H1 (cell line): ENCODE results near the gene HEATR5A. TPM values are rescaled to one million over a fixed set of nuclear protein-coding genes. Genes with fewer than 3 reads are reported as not detected.

Source experiments
- CTCF ChIA-PET: fragments of 300-600 bp; sonication (Branson Sonifier 250); formaldehyde crosslinking; loops from one replicate; lab custom pipeline; 2021; ENCODE audit not compliant: partially characterized antibody; lab: Charles Lee
- POLR2A ChIA-PET: fragments of 300-600 bp; sonication (Branson Sonifier 250); formaldehyde crosslinking; loops from one replicate; lab custom pipeline; 2021; ENCODE audit warnings: inconsistent platforms; ENCODE audit not compliant: partially characterized antibody; lab: Charles Lee
- DNase-seq, 2 experiments: peaks; one replicate each; pipeline versions ENCODE4 v3.0.0 to v3.0.0-alpha.2; 2010 to 2022; ENCODE audit warnings: low spot score in 2 of 2, low read depth in 1 of 2, mixed read lengths in 1 of 2
- FAIRE-seq: peaks from 2 replicates; lab custom pipeline; 2011; peaks lifted over from hg19 to GRCh38; lab: Jason Lieb, UNC
- H2AFZ ChIP-seq: 2 replicates; pipeline ENCODE4 v1.8.1; 2012; ENCODE audit warnings: low read length, inconsistent platforms
- H2AK5ac ChIP-seq: 2 replicates; pipeline ENCODE4 v1.6.1; 2013; ENCODE audit warnings: low read depth, low read length
- H2BK120ac ChIP-seq: replicated peaks from 2 replicates; pipeline ENCODE3; 2013; ENCODE audit warnings: low read depth, low read length, inconsistent platforms
- H2BK12ac ChIP-seq: 2 replicates; pipeline ENCODE4 v1.6.1; 2013; ENCODE audit warnings: low read depth, low read length
- H2BK15ac ChIP-seq: 2 replicates; pipeline ENCODE4 v1.6.1; 2013; ENCODE audit warnings: low read length
- H2BK20ac ChIP-seq: 2 replicates; pipeline ENCODE4 v1.6.1; 2013; ENCODE audit warnings: low read length
- H2BK5ac ChIP-seq: 2 replicates; pipeline ENCODE4 v1.6.1; 2013; ENCODE audit warnings: low read depth, low read length
- H3K14ac ChIP-seq: 2 replicates; pipeline ENCODE4 v1.6.1; 2013; ENCODE audit warnings: inconsistent platforms; ENCODE audit not compliant: insufficient read length
- H3K18ac ChIP-seq: 2 replicates; pipeline ENCODE4 v1.6.1; 2013; ENCODE audit warnings: low read length; ENCODE audit errors: extremely low read depth
- H3K23ac ChIP-seq: 2 replicates; pipeline ENCODE4 v1.6.1; 2013; ENCODE audit warnings: inconsistent platforms; ENCODE audit not compliant: insufficient read length
- H3K23me2 ChIP-seq: 2 replicates; pipeline ENCODE4 v1.6.1; 2013; ENCODE audit warnings: low read depth, low read length
- H3K27ac ChIP-seq: 2 replicates; pipeline ENCODE4 v1.6.1; 2011; ENCODE audit warnings: low read depth, low read length, inconsistent platforms
- H3K27me3 ChIP-seq, 4 experiments: replicated peaks in 1 of 4; 1 replicate in 1 of 4; 2 replicates in 3 of 4; pipeline versions ENCODE4 v1.6.1 to v1.8.1; 2011 to 2013; ENCODE audit warnings: low read length in 3 of 4, mild to moderate bottlenecking in 3 of 4, inconsistent platforms in 2 of 4, mixed read lengths in 2 of 4, moderate library complexity in 1 of 4; ENCODE audit not compliant: control insufficient read depth in 3 of 4, insufficient read depth in 3 of 4; ENCODE audit errors: extremely low read depth in 1 of 4
- H3K36me3 ChIP-seq, 4 experiments: 2 replicates each; pipeline versions ENCODE4 v1.6.1 to v1.8.1; 2011 to 2013; ENCODE audit warnings: mild to moderate bottlenecking in 4 of 4, low read length in 3 of 4, moderate library complexity in 2 of 4, control low read depth in 1 of 4, inconsistent platforms in 1 of 4; ENCODE audit not compliant: insufficient read depth in 4 of 4, control insufficient read depth in 2 of 4
- H3K4ac ChIP-seq: replicated peaks from 2 replicates; pipeline ENCODE3; 2013; ENCODE audit warnings: low read length, low read depth, mixed read lengths, inconsistent platforms; ENCODE audit not compliant: insufficient read length
- H3K4me1 ChIP-seq, 4 experiments: replicated peaks in 1 of 4; 1 replicate in 1 of 4; 2 replicates in 3 of 4; pipeline versions ENCODE4 v1.6.1 to v1.8.1; 2011 to 2013; ENCODE audit warnings: low read length in 3 of 4, inconsistent platforms in 2 of 4, mixed read lengths in 1 of 4; ENCODE audit not compliant: insufficient read depth in 4 of 4, control insufficient read depth in 3 of 4
- H3K4me2 ChIP-seq, 2 experiments: 2 replicates each; pipeline versions ENCODE4 v1.6.1 to v1.8.1; 2011 to 2013; ENCODE audit warnings: low read depth in 2 of 2, low read length in 2 of 2, control low read depth in 1 of 2, inconsistent platforms in 1 of 2, mild to moderate bottlenecking in 1 of 2; ENCODE audit not compliant: insufficient read depth in 1 of 2
- H3K4me3 ChIP-seq, 4 experiments: fragments of 200-600, 300-600 bp in 1 of 4; sonication (generic), shearing (Covaris generic), sonication (Bioruptor Twin) in 1 of 4; 2 replicates each; pipeline versions ENCODE4 v1.5.1 to v1.8.1; 2011 to 2016; ENCODE audit warnings: low read length in 4 of 4, low read depth in 3 of 4, control low read depth in 2 of 4, inconsistent platforms in 2 of 4, mild to moderate bottlenecking in 2 of 4, mixed read lengths in 1 of 4, moderate library complexity in 1 of 4; ENCODE audit not compliant: insufficient read depth in 2 of 4; ENCODE audit errors: extremely low read depth in 1 of 4
- H3K56ac ChIP-seq: replicated peaks from 2 replicates; pipeline ENCODE3; 2013; ENCODE audit warnings: low read depth, mild to moderate bottlenecking, mixed read lengths, low read length, inconsistent platforms; ENCODE audit not compliant: insufficient read length
- H3K79me1 ChIP-seq: 2 replicates; pipeline ENCODE4 v1.6.1; 2013; ENCODE audit warnings: low read depth, low read length, control low read depth
- H3K79me2 ChIP-seq, 2 experiments: 2 replicates each; pipeline versions ENCODE4 v1.6.1 to v1.8.1; 2012 to 2013; ENCODE audit warnings: low read length in 2 of 2, mild to moderate bottlenecking in 2 of 2, inconsistent platforms in 1 of 2; ENCODE audit not compliant: insufficient read depth in 2 of 2, control insufficient read depth in 1 of 2
- H3K9ac ChIP-seq, 4 experiments: replicated peaks in 1 of 4; 1 replicate in 1 of 4; 2 replicates in 3 of 4; pipeline versions ENCODE4 v1.6.1 to v1.8.1; 2011 to 2013; ENCODE audit warnings: low read depth in 3 of 4, low read length in 3 of 4, control low read depth in 2 of 4, mild to moderate bottlenecking in 2 of 4, moderate library complexity in 2 of 4, inconsistent platforms in 1 of 4; ENCODE audit errors: extremely low read depth in 1 of 4
- H3K9me3 ChIP-seq, 2 experiments: 2 replicates each; pipeline versions ENCODE4 v1.6.1 to v1.8.1; 2012 to 2013; ENCODE audit warnings: mild to moderate bottlenecking in 2 of 2, moderate library complexity in 2 of 2, control low read depth in 1 of 2, inconsistent platforms in 1 of 2, low read depth in 1 of 2, low read length in 1 of 2, mixed read lengths in 1 of 2; ENCODE audit not compliant: insufficient read depth in 2 of 2
- H4K20me1 ChIP-seq, 2 experiments: replicated peaks in 1 of 2; 2 replicates each; pipeline versions ENCODE3 to v1.8.1; 2011 to 2013; ENCODE audit warnings: inconsistent platforms in 2 of 2, low read length in 2 of 2, mild to moderate bottlenecking in 1 of 2; ENCODE audit not compliant: insufficient read depth in 2 of 2, control insufficient read depth in 1 of 2
- H4K5ac ChIP-seq: 2 replicates; pipeline ENCODE4 v1.6.1; 2013; ENCODE audit warnings: low read length, low read depth, mixed read lengths, inconsistent platforms; ENCODE audit not compliant: insufficient read length
- H4K8ac ChIP-seq: 2 replicates; pipeline ENCODE4 v1.8.0; 2013; ENCODE audit warnings: mild to moderate bottlenecking, moderate library complexity, low read length, inconsistent platforms; ENCODE audit not compliant: insufficient read depth; ENCODE audit errors: extremely low read depth
- H4K91ac ChIP-seq: replicated peaks from 2 replicates; pipeline ENCODE3; 2013; ENCODE audit warnings: low read length, mixed read lengths, inconsistent platforms; ENCODE audit not compliant: insufficient read length
- ATF3 ChIP-seq: IDR thresholded peaks from 2 replicates; pipeline ENCODE4 v1.6.1; 2011; ENCODE audit warnings: low read depth, mild to moderate bottlenecking, low read length; ENCODE audit not compliant: insufficient read depth
- CEBPB ChIP-seq: IDR thresholded peaks from 2 replicates; pipeline ENCODE4 v1.6.1; 2012; ENCODE audit warnings: low read depth, low read length
- EP300 ChIP-seq, 2 experiments: IDR thresholded peaks; 1 replicate in 1 of 2; 2 replicates in 1 of 2; pipeline ENCODE4 v1.6.1; 2011 to 2012; ENCODE audit warnings: low read depth in 2 of 2, low read length in 2 of 2, mild to moderate bottlenecking in 2 of 2, borderline replicate concordance in 1 of 2, inconsistent platforms in 1 of 2, moderate library complexity in 1 of 2
- JUN ChIP-seq: IDR thresholded peaks from 2 replicates; pipeline ENCODE4 v1.6.1; 2011; ENCODE audit warnings: low read depth, mild to moderate bottlenecking, improper control_type of control experiment, low read length
- MAX ChIP-seq: IDR thresholded peaks from 2 replicates; pipeline ENCODE4 v1.6.1; 2012; ENCODE audit warnings: inconsistent platforms
- PHF8 ChIP-seq: fragments of 200-600 bp; sonication (generic); conservative IDR thresholded peaks from 2 replicates; pipeline ENCODE4 v1.7.1; 2012; ENCODE audit warnings: low read depth, mild to moderate bottlenecking, inconsistent platforms, low read length, moderate library complexity
- POLR2A ChIP-seq, 2 experiments: IDR thresholded peaks; 1 replicate in 1 of 2; 2 replicates in 1 of 2; pipeline ENCODE4 v1.6.1; 2011; ENCODE audit warnings: low read depth in 2 of 2, low read length in 2 of 2, mild to moderate bottlenecking in 2 of 2; ENCODE audit errors: control extremely low read depth in 1 of 2
- POLR2AphosphoS5 ChIP-seq: IDR thresholded peaks from 2 replicates; pipeline ENCODE4 v1.6.1; 2011; ENCODE audit warnings: low read depth, low read length
- POU5F1 ChIP-seq: IDR thresholded peaks from 2 replicates; pipeline ENCODE4 v1.6.1; 2011; ENCODE audit warnings: low read depth, mild to moderate bottlenecking, low read length, moderate library complexity
- RFX5 ChIP-seq: IDR thresholded peaks from 2 replicates; pipeline ENCODE4 v1.6.1; 2011; ENCODE audit warnings: low read depth, low read length, improper control_type of control experiment, borderline replicate concordance
- TAF1 ChIP-seq: IDR thresholded peaks from 2 replicates; pipeline ENCODE4 v1.6.1; 2011; ENCODE audit warnings: mild to moderate bottlenecking, low read depth, low read length
- WGBS, 2 experiments: shearing (Covaris generic) in 1 of 2; methylation state at CpG; one replicate each; pipeline versions ENCODE4 v1.1.6 to v1.1.7; 2013 to 2015; ENCODE audit warnings: low lambda C conversion rate in 2 of 2, mixed read lengths in 2 of 2, inconsistent platforms in 1 of 2, low coverage in 1 of 2, missing lambda C conversion rate in 1 of 2; ENCODE audit not compliant: insufficient replicate concordance in 2 of 2, insufficient coverage in 1 of 2, insufficient read length in 1 of 2; ENCODE audit errors: extremely low coverage in 1 of 2, missing lambda C conversion rate in 1 of 2; 5-methylcytosine and 5-hydroxymethylcytosine counted together
- polyA plus RNA-seq, 7 experiments: library from polyadenylated mRNA; depleted of rRNA in 3 of 7; stranded (reverse) in 5 of 7; unstranded in 2 of 7; fragments of >200 nt in 5 of 7; fragments of 200-250 nt in 2 of 7; gene quantifications; 1 replicate in 5 of 7; 2 replicates in 1 of 7; 4 replicates in 1 of 7; pipeline versions ENCODE4 v1.2.1 to v1.2.3, GENCODE V29; 2011 to 2013; ENCODE audit warnings: missing spikeins in 2 of 7, mixed read lengths in 2 of 7
- total RNA-seq: library from RNA; stranded (reverse); fragmentation: NEBNext Ultra II Directional; extraction: Animal tissue kit (Norgen Biotek cat#: 25700); gene quantifications from 2 replicates; pipeline ENCODE4 v1.2.1, GENCODE V29; 2021

Gene HEATR5A
- total and polyA plus RNA-seq, 2 of the 8 experiments (the other 6 are each of a cell fraction or from before 2014, with no cell fraction given) = 9.0 to 36.2 TPM

GRCh38 chr14:31456841-31457664, 36.7 kb upstream of the HEATR5A start, which contains the start of gene DTD2:
TSS of gene DTD2 (minus strand) at chr14:31457506. CDS start at chr14:31457393, 113 bp downstream.
- Histone ChIP-seq H4K5ac (peak within 1 kb of the TSS; percentile 90), H2AK5ac (no peak within 1 kb of the TSS), H3K56ac (peak within 1 kb of the TSS; percentile 96), H3K4me3 (peak within 1 kb of the TSS; percentile 64 to 92 (median 84)), H3K79me2 (no peaks in the 10 kb centered on the region), H3K79me1 (no peaks in the 10 kb centered on the region), H2BK20ac (no peak within 1 kb of the TSS), H3K18ac (peak within 1 kb of the TSS; percentile 94), H3K23ac (no peak within 1 kb of the TSS), H2BK5ac (peak within 1 kb of the TSS; percentile 92), H3K14ac (no peak within 1 kb of the TSS), H3K4me2 (peak within 1 kb of the TSS; percentile 74 to 79), H3K27ac (peak within 1 kb of the TSS; percentile 84), H3K9ac (peak within 1 kb of the TSS; percentile 87 to 97 (median 89)), H4K91ac (peak within 1 kb of the TSS; percentile 93), H2BK120ac (peak within 1 kb of the TSS; percentile 47), H3K27me3 (no peaks in the 10 kb centered on the region), H2AFZ (peak within 1 kb of the TSS; percentile 82), H3K4ac (peak within 1 kb of the TSS; percentile 6), H3K4me1 (peaks cover 0 to 5% (median 2%) of the 10 kb centered on the region in 4 experiments; a peak in 2 of 7 replicates), H4K20me1 (no peaks in the 10 kb centered on the region), H2BK15ac (peak within 1 kb of the TSS; percentile 90), H3K9me3 (no peaks in the 10 kb centered on the region; a peak in 1 of 4 replicates), H3K23me2 (peaks cover 3% of the 10 kb centered on the region), H4K8ac (peak within 1 kb of the TSS; percentile 95; the same call in 1 of the 2 replicates), H2BK12ac (0 out of 2 replicates have a peak within 1 kb of the TSS, but pooled peaks have one; percentile 64), H3K36me3 (peaks cover 0 to 7% (median 2%) of the 10 kb centered on the region in 4 experiments; a peak in 3 of 8 replicates)
- 7% methylated on average over 69 of the region's 70 CpGs; no CpG with 5 or more reads in 1 of the 2 experiments for WGBS, 2 experiments
- CTCF ChIA-PET = interaction anchor here (0.6 kb wide), 1 partner anchor 226 kb away, joined by 3 read pairs; no protein-coding TSS in a partner anchor
- FAIRE-seq (no peak), DNase-seq (peak; percentile 89 to 92)
- POLR2A ChIA-PET = interaction anchor here (0.7 to 1.5 kb wide), 9 partner anchors 9 to 614 kb away, joined by 3 to 5 read pairs (median 3); partner anchors contain the start of genes AP4S1 and HEATR5A
- TF ChIP-seq POU5F1 (no peak), RFX5 (no peak), POLR2AphosphoS5 (peak; percentile 84), EP300 (IDR thresholded peaks at IDR 0.05; ENCODE audit: borderline replicate concordance in 1 of 2, low read depth in 2 of 2, low read length in 2 of 2) (no peak), MAX (peak; percentile 88), PHF8 (peak; percentile 82), JUN (no peak), CEBPB (no peak), ATF3 (no peak), TAF1 (peak; percentile 88), POLR2A (IDR thresholded peaks at IDR 0.05; ENCODE audit: control extremely low read depth in 1 of 2, low read depth in 2 of 2, low read length in 2 of 2) (peak; percentile 76 to 96)
